ENCODE measurements around the gene TRPV5.
"Not testable (repeated sequence)": the region's sequence is repeated elsewhere in the genome, so short reads cannot be mapped to it uniquely, and the experiment has no call there.

The TRPV5 gene

GRCh38 chr7:142933624-142934023, at the start of gene TRPV5:
TSS of gene TRPV5 (minus strand) at chr7:142933746. CDS start at chr7:142933459, 287 bp downstream.
- no peak for TF ChIP-seq MAX (IDR thresholded peaks at IDR 0.05; ENCODE audit: low read depth, low read length)
- TF ChIP-seq POLR2A (IDR thresholded peaks at IDR 0.05; ENCODE audit: extremely low read depth, insufficient read length): no peak
- TF ChIP-seq CTCF (IDR thresholded peaks at IDR 0.05; ENCODE audit: low read depth, low read length): no peak
- no peak for TF ChIP-seq MYC (IDR thresholded peaks at IDR 0.05; ENCODE audit: low read depth, low read length)
- DNase-seq (ENCODE audit: low read depth): no peak
- H3K4me3 ChIP-seq (ENCODE audit: low read depth, low read length): no peak within 1 kb of the TSS

- not testable (repeated sequence) for H3K4me3 ChIP-seq (ENCODE audit: low read depth, low read length); DNase-seq (ENCODE audit: low read depth)
Observed at GRCh38 chr7:142978402-142978801, 44.9 kb upstream of the TRPV5 start.

- no peak for DNase-seq (ENCODE audit: low read depth)
- TF ChIP-seq MAX (IDR thresholded peaks at IDR 0.05; ENCODE audit: low read depth, low read length): no peak
- no peak for TF ChIP-seq CTCF (IDR thresholded peaks at IDR 0.05; ENCODE audit: low read depth, low read length)
- no peak for TF ChIP-seq MYC (IDR thresholded peaks at IDR 0.05; ENCODE audit: low read depth, low read length)
- no peak for TF ChIP-seq POLR2A (IDR thresholded peaks at IDR 0.05; ENCODE audit: extremely low read depth, insufficient read length)
- no peak overlapping the region for H3K4me3 ChIP-seq (ENCODE audit: low read depth, low read length)
Observed at GRCh38 chr7:142974626-142975025, 41.1 kb upstream of the TRPV5 start.

DNA sequence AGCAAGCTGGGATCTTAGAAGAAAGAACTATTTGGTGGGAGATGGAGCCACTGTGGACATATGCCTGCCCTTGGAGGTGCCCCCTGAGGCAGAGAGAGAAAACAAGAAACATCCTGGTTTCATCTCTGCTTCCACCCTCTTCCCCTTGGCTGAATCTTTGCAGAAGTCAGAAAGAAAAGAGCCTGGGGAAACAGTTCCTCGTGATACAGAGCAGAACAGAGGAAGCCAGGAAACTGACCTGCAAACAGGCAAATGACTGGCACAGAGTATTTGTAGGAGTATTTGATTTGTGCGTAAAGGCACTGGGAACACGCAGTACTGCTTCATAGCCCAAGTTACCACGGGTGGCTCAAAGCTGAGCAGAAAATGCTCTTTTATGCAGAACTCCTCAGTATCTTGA, 35.6 kb upstream of the TRPV5 start:
- TF ChIP-seq CTCF (IDR thresholded peaks at IDR 0.05; ENCODE audit: low read depth, low read length) (no peak), MYC (IDR thresholded peaks at IDR 0.05; ENCODE audit: low read depth, low read length) (no peak), MAX (IDR thresholded peaks at IDR 0.05; ENCODE audit: low read depth, low read length) (no peak), POLR2A (IDR thresholded peaks at IDR 0.05; ENCODE audit: extremely low read depth, insufficient read length) (no peak)
- H3K4me3 ChIP-seq (ENCODE audit: low read depth, low read length): no peak overlapping the region
- DNase-seq (ENCODE audit: low read depth): no peak

GRCh38 chr7:142968229-142968628, 34.7 kb upstream of the TRPV5 start:
- TF ChIP-seq MAX (IDR thresholded peaks at IDR 0.05; ENCODE audit: low read depth, low read length) (no peak), MYC (IDR thresholded peaks at IDR 0.05; ENCODE audit: low read depth, low read length) (no peak), POLR2A (IDR thresholded peaks at IDR 0.05; ENCODE audit: extremely low read depth, insufficient read length) (no peak), CTCF (IDR thresholded peaks at IDR 0.05; ENCODE audit: low read depth, low read length) (no peak)
- no peak overlapping the region for H3K4me3 ChIP-seq (ENCODE audit: low read depth, low read length)
- peak; percentile 29 for DNase-seq (ENCODE audit: low read depth)

- no peak for DNase-seq (ENCODE audit: low read depth)
- no peak overlapping the region for H3K4me3 ChIP-seq (ENCODE audit: low read depth, low read length)
- no peak for TF ChIP-seq CTCF (IDR thresholded peaks at IDR 0.05; ENCODE audit: low read depth, low read length)
- TF ChIP-seq MAX (IDR thresholded peaks at IDR 0.05; ENCODE audit: low read depth, low read length): no peak
- TF ChIP-seq POLR2A (IDR thresholded peaks at IDR 0.05; ENCODE audit: extremely low read depth, insufficient read length): no peak
- TF ChIP-seq MYC (IDR thresholded peaks at IDR 0.05; ENCODE audit: low read depth, low read length): no peak
Observed at GRCh38 chr7:142964502-142965246, 31.1 kb upstream of the TRPV5 start.

All from NB4 (cell line).